H1 (cell line): ENCODE results near the gene CXCR5. TPM values are rescaled to one million over a fixed set of nuclear protein-coding genes. Genes with fewer than 3 reads are reported as not detected.

Experiments used
- CTCF ChIA-PET: fragments of 300-600 bp; sonication (Branson Sonifier 250); formaldehyde crosslinking; loops from one replicate; lab custom pipeline; 2021; ENCODE audit not compliant: partially characterized antibody; lab: Charles Lee
- POLR2A ChIA-PET: fragments of 300-600 bp; sonication (Branson Sonifier 250); formaldehyde crosslinking; loops from one replicate; lab custom pipeline; 2021; ENCODE audit warnings: inconsistent platforms; ENCODE audit not compliant: partially characterized antibody; lab: Charles Lee
- DNase-seq, 2 experiments: peaks; one replicate each; pipeline versions ENCODE4 v3.0.0 to v3.0.0-alpha.2; 2010 to 2022; ENCODE audit warnings: low spot score in 2 of 2, low read depth in 1 of 2, mixed read lengths in 1 of 2
- FAIRE-seq: peaks from 2 replicates; lab custom pipeline; 2011; peaks lifted over from hg19 to GRCh38; lab: Jason Lieb, UNC
- H2AFZ ChIP-seq: 2 replicates; pipeline ENCODE4 v1.8.1; 2012; ENCODE audit warnings: low read length, inconsistent platforms
- H2AK5ac ChIP-seq: 2 replicates; pipeline ENCODE4 v1.6.1; 2013; ENCODE audit warnings: low read depth, low read length
- H2BK120ac ChIP-seq: replicated peaks from 2 replicates; pipeline ENCODE3; 2013; ENCODE audit warnings: low read depth, low read length, inconsistent platforms
- H2BK12ac ChIP-seq: 2 replicates; pipeline ENCODE4 v1.6.1; 2013; ENCODE audit warnings: low read depth, low read length
- H2BK15ac ChIP-seq: 2 replicates; pipeline ENCODE4 v1.6.1; 2013; ENCODE audit warnings: low read length
- H2BK20ac ChIP-seq: 2 replicates; pipeline ENCODE4 v1.6.1; 2013; ENCODE audit warnings: low read length
- H2BK5ac ChIP-seq: 2 replicates; pipeline ENCODE4 v1.6.1; 2013; ENCODE audit warnings: low read depth, low read length
- H3K14ac ChIP-seq: 2 replicates; pipeline ENCODE4 v1.6.1; 2013; ENCODE audit warnings: inconsistent platforms; ENCODE audit not compliant: insufficient read length
- H3K18ac ChIP-seq: 2 replicates; pipeline ENCODE4 v1.6.1; 2013; ENCODE audit warnings: low read length; ENCODE audit errors: extremely low read depth
- H3K23ac ChIP-seq: 2 replicates; pipeline ENCODE4 v1.6.1; 2013; ENCODE audit warnings: inconsistent platforms; ENCODE audit not compliant: insufficient read length
- H3K23me2 ChIP-seq: 2 replicates; pipeline ENCODE4 v1.6.1; 2013; ENCODE audit warnings: low read depth, low read length
- H3K27ac ChIP-seq: 2 replicates; pipeline ENCODE4 v1.6.1; 2011; ENCODE audit warnings: low read depth, low read length, inconsistent platforms
- H3K27me3 ChIP-seq, 4 experiments: replicated peaks in 1 of 4; 1 replicate in 1 of 4; 2 replicates in 3 of 4; pipeline versions ENCODE4 v1.6.1 to v1.8.1; 2011 to 2013; ENCODE audit warnings: low read length in 3 of 4, mild to moderate bottlenecking in 3 of 4, inconsistent platforms in 2 of 4, mixed read lengths in 2 of 4, moderate library complexity in 1 of 4; ENCODE audit not compliant: control insufficient read depth in 3 of 4, insufficient read depth in 3 of 4; ENCODE audit errors: extremely low read depth in 1 of 4
- H3K36me3 ChIP-seq, 4 experiments: 2 replicates each; pipeline versions ENCODE4 v1.6.1 to v1.8.1; 2011 to 2013; ENCODE audit warnings: mild to moderate bottlenecking in 4 of 4, low read length in 3 of 4, moderate library complexity in 2 of 4, control low read depth in 1 of 4, inconsistent platforms in 1 of 4; ENCODE audit not compliant: insufficient read depth in 4 of 4, control insufficient read depth in 2 of 4
- H3K4ac ChIP-seq: replicated peaks from 2 replicates; pipeline ENCODE3; 2013; ENCODE audit warnings: low read length, low read depth, mixed read lengths, inconsistent platforms; ENCODE audit not compliant: insufficient read length
- H3K4me1 ChIP-seq, 4 experiments: replicated peaks in 1 of 4; 1 replicate in 1 of 4; 2 replicates in 3 of 4; pipeline versions ENCODE4 v1.6.1 to v1.8.1; 2011 to 2013; ENCODE audit warnings: low read length in 3 of 4, inconsistent platforms in 2 of 4, mixed read lengths in 1 of 4; ENCODE audit not compliant: insufficient read depth in 4 of 4, control insufficient read depth in 3 of 4
- H3K4me2 ChIP-seq, 2 experiments: 2 replicates each; pipeline versions ENCODE4 v1.6.1 to v1.8.1; 2011 to 2013; ENCODE audit warnings: low read depth in 2 of 2, low read length in 2 of 2, control low read depth in 1 of 2, inconsistent platforms in 1 of 2, mild to moderate bottlenecking in 1 of 2; ENCODE audit not compliant: insufficient read depth in 1 of 2
- H3K4me3 ChIP-seq, 4 experiments: fragments of 200-600, 300-600 bp in 1 of 4; sonication (generic), shearing (Covaris generic), sonication (Bioruptor Twin) in 1 of 4; 2 replicates each; pipeline versions ENCODE4 v1.5.1 to v1.8.1; 2011 to 2016; ENCODE audit warnings: low read length in 4 of 4, low read depth in 3 of 4, control low read depth in 2 of 4, inconsistent platforms in 2 of 4, mild to moderate bottlenecking in 2 of 4, mixed read lengths in 1 of 4, moderate library complexity in 1 of 4; ENCODE audit not compliant: insufficient read depth in 2 of 4; ENCODE audit errors: extremely low read depth in 1 of 4
- H3K56ac ChIP-seq: replicated peaks from 2 replicates; pipeline ENCODE3; 2013; ENCODE audit warnings: low read depth, mild to moderate bottlenecking, mixed read lengths, low read length, inconsistent platforms; ENCODE audit not compliant: insufficient read length
- H3K79me1 ChIP-seq: 2 replicates; pipeline ENCODE4 v1.6.1; 2013; ENCODE audit warnings: low read depth, low read length, control low read depth
- H3K79me2 ChIP-seq, 2 experiments: 2 replicates each; pipeline versions ENCODE4 v1.6.1 to v1.8.1; 2012 to 2013; ENCODE audit warnings: low read length in 2 of 2, mild to moderate bottlenecking in 2 of 2, inconsistent platforms in 1 of 2; ENCODE audit not compliant: insufficient read depth in 2 of 2, control insufficient read depth in 1 of 2
- H3K9ac ChIP-seq, 4 experiments: replicated peaks in 1 of 4; 1 replicate in 1 of 4; 2 replicates in 3 of 4; pipeline versions ENCODE4 v1.6.1 to v1.8.1; 2011 to 2013; ENCODE audit warnings: low read depth in 3 of 4, low read length in 3 of 4, control low read depth in 2 of 4, mild to moderate bottlenecking in 2 of 4, moderate library complexity in 2 of 4, inconsistent platforms in 1 of 4; ENCODE audit errors: extremely low read depth in 1 of 4
- H3K9me3 ChIP-seq, 2 experiments: 2 replicates each; pipeline versions ENCODE4 v1.6.1 to v1.8.1; 2012 to 2013; ENCODE audit warnings: mild to moderate bottlenecking in 2 of 2, moderate library complexity in 2 of 2, control low read depth in 1 of 2, inconsistent platforms in 1 of 2, low read depth in 1 of 2, low read length in 1 of 2, mixed read lengths in 1 of 2; ENCODE audit not compliant: insufficient read depth in 2 of 2
- H4K20me1 ChIP-seq, 2 experiments: replicated peaks in 1 of 2; 2 replicates each; pipeline versions ENCODE3 to v1.8.1; 2011 to 2013; ENCODE audit warnings: inconsistent platforms in 2 of 2, low read length in 2 of 2, mild to moderate bottlenecking in 1 of 2; ENCODE audit not compliant: insufficient read depth in 2 of 2, control insufficient read depth in 1 of 2
- H4K5ac ChIP-seq: 2 replicates; pipeline ENCODE4 v1.6.1; 2013; ENCODE audit warnings: low read length, low read depth, mixed read lengths, inconsistent platforms; ENCODE audit not compliant: insufficient read length
- H4K8ac ChIP-seq: 2 replicates; pipeline ENCODE4 v1.8.0; 2013; ENCODE audit warnings: mild to moderate bottlenecking, moderate library complexity, low read length, inconsistent platforms; ENCODE audit not compliant: insufficient read depth; ENCODE audit errors: extremely low read depth
- H4K91ac ChIP-seq: replicated peaks from 2 replicates; pipeline ENCODE3; 2013; ENCODE audit warnings: low read length, mixed read lengths, inconsistent platforms; ENCODE audit not compliant: insufficient read length
- ATF3 ChIP-seq: IDR thresholded peaks from 2 replicates; pipeline ENCODE4 v1.6.1; 2011; ENCODE audit warnings: low read depth, mild to moderate bottlenecking, low read length; ENCODE audit not compliant: insufficient read depth
- EZH2 ChIP-seq: fragments of 200-600 bp; sonication (generic); IDR thresholded peaks from 2 replicates; pipeline ENCODE4 v1.7.1; 2012; ENCODE audit warnings: low read depth, mild to moderate bottlenecking, moderate library complexity, low read length, inconsistent platforms; ENCODE audit not compliant: severe bottlenecking
- GABPA ChIP-seq: IDR thresholded peaks from 2 replicates; pipeline ENCODE4 v1.6.1; 2011; ENCODE audit warnings: mild to moderate bottlenecking, low read length, moderate library complexity, borderline replicate concordance; ENCODE audit not compliant: insufficient read depth
- HDAC2 ChIP-seq, 2 experiments: fragments of 300-600 bp in 1 of 2; sonication (generic) in 1 of 2; IDR thresholded peaks; 2 replicates each; pipeline ENCODE4 v1.6.1; 2011 to 2012; ENCODE audit warnings: low read depth in 2 of 2, low read length in 2 of 2, mild to moderate bottlenecking in 2 of 2, moderate library complexity in 2 of 2, borderline replicate concordance in 1 of 2, inconsistent platforms in 1 of 2
- RFX5 ChIP-seq: IDR thresholded peaks from 2 replicates; pipeline ENCODE4 v1.6.1; 2011; ENCODE audit warnings: low read depth, low read length, improper control_type of control experiment, borderline replicate concordance
- SAP30 ChIP-seq: fragments of 300-600 bp; sonication (generic); IDR thresholded peaks from 2 replicates; pipeline ENCODE4 v1.7.1; 2012; ENCODE audit warnings: low read length, moderate library complexity, mild to moderate bottlenecking, inconsistent platforms; ENCODE audit not compliant: insufficient read depth, insufficient replicate concordance
- WGBS, 2 experiments: shearing (Covaris generic) in 1 of 2; methylation state at CpG; one replicate each; pipeline versions ENCODE4 v1.1.6 to v1.1.7; 2013 to 2015; ENCODE audit warnings: low lambda C conversion rate in 2 of 2, mixed read lengths in 2 of 2, inconsistent platforms in 1 of 2, low coverage in 1 of 2, missing lambda C conversion rate in 1 of 2; ENCODE audit not compliant: insufficient replicate concordance in 2 of 2, insufficient coverage in 1 of 2, insufficient read length in 1 of 2; ENCODE audit errors: extremely low coverage in 1 of 2, missing lambda C conversion rate in 1 of 2; 5-methylcytosine and 5-hydroxymethylcytosine counted together
- polyA plus RNA-seq, 7 experiments: library from polyadenylated mRNA; depleted of rRNA in 3 of 7; stranded (reverse) in 5 of 7; unstranded in 2 of 7; fragments of >200 nt in 5 of 7; fragments of 200-250 nt in 2 of 7; gene quantifications; 1 replicate in 5 of 7; 2 replicates in 1 of 7; 4 replicates in 1 of 7; pipeline versions ENCODE4 v1.2.1 to v1.2.3, GENCODE V29; 2011 to 2013; ENCODE audit warnings: missing spikeins in 2 of 7, mixed read lengths in 2 of 7
- total RNA-seq: library from RNA; stranded (reverse); fragmentation: NEBNext Ultra II Directional; extraction: Animal tissue kit (Norgen Biotek cat#: 25700); gene quantifications from 2 replicates; pipeline ENCODE4 v1.2.1, GENCODE V29; 2021
- TF ChIP-seq, protein P1 (sequence below), 3 experiments: IDR thresholded peaks; 1 replicate in 2 of 3; 2 replicates in 1 of 3; pipeline versions ENCODE4 v1.5.1 to v1.6.1; 2011; ENCODE audit warnings: low read length in 3 of 3, mild to moderate bottlenecking in 3 of 3, inconsistent platforms in 2 of 3, low read depth in 1 of 3, moderate library complexity in 1 of 3; ENCODE audit not compliant: insufficient read depth in 1 of 3; ENCODE audit errors: control extremely low read depth in 1 of 3

CXCR5 gene
- total and polyA plus RNA-seq, 2 of the 8 experiments (the other 6 are each of a cell fraction or from before 2014, with no cell fraction given) = not detected

DNA sequence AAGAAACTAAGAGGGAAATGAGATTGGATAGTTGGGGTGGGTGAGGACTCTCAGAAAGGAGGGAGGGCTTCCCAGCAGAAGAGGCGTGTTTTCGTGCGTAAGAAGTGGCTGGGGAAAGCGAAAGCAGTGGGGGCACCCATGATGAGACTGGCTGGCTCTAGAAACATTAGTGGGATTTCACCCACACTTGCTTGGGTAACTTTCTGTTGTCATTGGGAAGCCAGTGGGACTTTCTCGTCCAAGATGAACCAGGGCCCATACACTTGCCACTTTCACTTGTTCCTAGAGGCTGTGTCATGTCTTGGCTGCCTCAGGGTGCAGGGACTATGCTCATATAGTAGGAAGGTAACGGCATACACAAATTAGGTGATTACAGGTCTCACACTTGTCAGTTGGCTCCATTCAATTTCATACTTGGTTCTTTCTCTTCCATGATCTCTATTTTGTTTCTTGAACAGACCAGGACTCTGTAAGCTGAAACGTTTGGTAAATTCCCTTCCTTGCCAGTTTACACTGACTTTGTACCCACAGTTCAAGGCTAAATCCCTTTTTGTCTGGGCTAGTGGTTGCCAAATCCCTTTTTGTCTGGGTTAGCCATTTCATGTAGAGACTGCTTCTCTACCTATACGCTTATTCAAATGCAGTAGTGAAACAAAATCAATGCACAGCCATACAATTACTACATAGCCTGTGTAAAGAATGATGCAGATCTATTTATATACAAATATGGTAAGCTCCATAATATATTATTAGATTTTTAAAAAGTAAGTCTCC, 42.0 kb upstream of the CXCR5 start:
- peaks cover 0 to 2% (median 0%) of the 10 kb centered on the region in 4 experiments; a peak in 1 of 7 replicates for H3K4me1 ChIP-seq
- H2BK120ac ChIP-seq = no peak overlapping the region
- H2AK5ac ChIP-seq = no peak overlapping the region
- H3K23ac ChIP-seq = no peak overlapping the region
- H4K20me1 ChIP-seq = no peaks in the 10 kb centered on the region
- H3K4ac ChIP-seq = no peak overlapping the region
- POLR2A ChIA-PET = no interaction called here
- no peak overlapping the region for H3K27ac ChIP-seq
- CTCF ChIA-PET = no interaction called here
- no peak overlapping the region for H4K8ac ChIP-seq
- H4K91ac ChIP-seq = no peak overlapping the region
- no peaks in the 10 kb centered on the region for H3K79me1 ChIP-seq
- H3K23me2 ChIP-seq = no peaks in the 10 kb centered on the region
- no peak overlapping the region for H2BK5ac ChIP-seq
- H3K36me3 ChIP-seq = no peaks in the 10 kb centered on the region
- no peak overlapping the region for H3K18ac ChIP-seq
- H2BK12ac ChIP-seq = no peak overlapping the region
- H3K9me3 ChIP-seq = no peaks in the 10 kb centered on the region
- H3K4me3 ChIP-seq = no peak overlapping the region
- no peak overlapping the region for H3K14ac ChIP-seq
- H3K56ac ChIP-seq = no peak overlapping the region
- H3K9ac ChIP-seq = no peak overlapping the region
- no peaks in the 10 kb centered on the region for H3K79me2 ChIP-seq
- no peak overlapping the region for H2BK15ac ChIP-seq
- H3K27me3 ChIP-seq = no peaks in the 10 kb centered on the region
- H2AFZ ChIP-seq = no peak overlapping the region; the same call in 1 of the 2 replicates
- WGBS, 2 experiments = 88% methylated on average over 8 of the region's 8 CpGs; no CpG with 5 or more reads in 1 of the 2 experiments
- no peak overlapping the region for H4K5ac ChIP-seq
- no peak overlapping the region for H2BK20ac ChIP-seq
- no peak for FAIRE-seq
- DNase-seq = no peak
- H3K4me2 ChIP-seq = no peak overlapping the region
- TF ChIP-seq ATF3 (no peak), RFX5 (no peak), HDAC2 (IDR thresholded peaks at IDR 0.05; ENCODE audit: borderline replicate concordance in 1 of 2, low read depth in 2 of 2, low read length in 2 of 2) (no peak), EZH2 (no peak), GABPA (no peak), SAP30 (no peak)
- TF ChIP-seq, protein P1, sequence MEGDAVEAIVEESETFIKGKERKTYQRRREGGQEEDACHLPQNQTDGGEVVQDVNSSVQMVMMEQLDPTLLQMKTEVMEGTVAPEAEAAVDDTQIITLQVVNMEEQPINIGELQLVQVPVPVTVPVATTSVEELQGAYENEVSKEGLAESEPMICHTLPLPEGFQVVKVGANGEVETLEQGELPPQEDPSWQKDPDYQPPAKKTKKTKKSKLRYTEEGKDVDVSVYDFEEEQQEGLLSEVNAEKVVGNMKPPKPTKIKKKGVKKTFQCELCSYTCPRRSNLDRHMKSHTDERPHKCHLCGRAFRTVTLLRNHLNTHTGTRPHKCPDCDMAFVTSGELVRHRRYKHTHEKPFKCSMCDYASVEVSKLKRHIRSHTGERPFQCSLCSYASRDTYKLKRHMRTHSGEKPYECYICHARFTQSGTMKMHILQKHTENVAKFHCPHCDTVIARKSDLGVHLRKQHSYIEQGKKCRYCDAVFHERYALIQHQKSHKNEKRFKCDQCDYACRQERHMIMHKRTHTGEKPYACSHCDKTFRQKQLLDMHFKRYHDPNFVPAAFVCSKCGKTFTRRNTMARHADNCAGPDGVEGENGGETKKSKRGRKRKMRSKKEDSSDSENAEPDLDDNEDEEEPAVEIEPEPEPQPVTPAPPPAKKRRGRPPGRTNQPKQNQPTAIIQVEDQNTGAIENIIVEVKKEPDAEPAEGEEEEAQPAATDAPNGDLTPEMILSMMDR (IDR thresholded peaks at IDR 0.05; ENCODE audit: control extremely low read depth in 1 of 3, insufficient read depth in 1 of 3, low read depth in 1 of 3, low read length in 3 of 3) = no peak
